Measurements from ENCODE around the gene ARFGEF3.
"Not testable (repeated sequence)": the region's sequence is repeated elsewhere in the genome, so short reads cannot be mapped to it uniquely, and the experiment has no call there.

Gene ARFGEF3

GRCh38 chr6:138347864-138348263 lies 186.1 kb downstream of the ARFGEF3 start:
- DNase-seq (ENCODE audit: low spot score): no peak

GRCh38 chr6:138349891-138350290 lies 188.2 kb downstream of the ARFGEF3 start:
- DNase-seq (ENCODE audit: low spot score): no peak

- DNase-seq (ENCODE audit: low spot score): no peak
These were observed 196.2 kb downstream of the ARFGEF3 start for GRCh38 chr6:138357928-138358327.

GRCh38 chr6:138368684-138369083 lies 206.9 kb downstream of the ARFGEF3 start:
- not testable (repeated sequence) for DNase-seq (ENCODE audit: low spot score)

- DNase-seq (ENCODE audit: low spot score): no peak
These were observed 209.1 kb downstream of the ARFGEF3 start for GRCh38 chr6:138370631-138371451.

- no peak for DNase-seq (ENCODE audit: low spot score)
These were observed 209.6 kb downstream of the ARFGEF3 start for GRCh38 chr6:138371452-138371711.

GRCh38 chr6:138371720-138372119 lies 210.0 kb downstream of the ARFGEF3 start:
- no peak for DNase-seq (ENCODE audit: low spot score)

GRCh38 chr6:138372711-138373463 lies 211.1 kb downstream of the ARFGEF3 start:
- no peak for DNase-seq (ENCODE audit: low spot score)

- DNase-seq (ENCODE audit: low spot score): no peak
These were observed 212.5 kb downstream of the ARFGEF3 start for GRCh38 chr6:138374230-138374629.

GRCh38 chr6:138374815-138375214 lies 213.1 kb downstream of the ARFGEF3 start:
- DNase-seq (ENCODE audit: low spot score): no peak

- no peak for DNase-seq (ENCODE audit: low spot score)
These were observed 215.3 kb downstream of the ARFGEF3 start for GRCh38 chr6:138377042-138377441.

GRCh38 chr6:138377844-138378243 lies 216.1 kb downstream of the ARFGEF3 start, which contains the start of gene SMIM28:
Gene SMIM28 (plus strand): TSS chr6:138377905. CDS start chr6:138378073, 168 bp downstream.
- DNase-seq (ENCODE audit: low spot score): no peak

GRCh38 chr6:138378463-138378862 lies 216.7 kb downstream of the ARFGEF3 start:
- no peak for DNase-seq (ENCODE audit: low spot score)

GRCh38 chr6:138382498-138383265 lies 220.9 kb downstream of the ARFGEF3 start:
- no peak for DNase-seq (ENCODE audit: low spot score)

GRCh38 chr6:138383776-138384175 lies 222.0 kb downstream of the ARFGEF3 start:
- DNase-seq (ENCODE audit: low spot score): no peak

GRCh38 chr6:138386897-138387296 lies 225.2 kb downstream of the ARFGEF3 start:
- no peak for DNase-seq (ENCODE audit: low spot score)

GRCh38 chr6:138387577-138388368 lies 226.0 kb downstream of the ARFGEF3 start:
- no peak for DNase-seq (ENCODE audit: low spot score)

- DNase-seq (ENCODE audit: low spot score): no peak
These were observed 227.8 kb downstream of the ARFGEF3 start for GRCh38 chr6:138389551-138389950.
